Measurements from ENCODE around the gene PAK6.
A peak's percentile ranks its signal among the peaks of the same experiment; 100 is the strongest.

PAK6 gene

DNA sequence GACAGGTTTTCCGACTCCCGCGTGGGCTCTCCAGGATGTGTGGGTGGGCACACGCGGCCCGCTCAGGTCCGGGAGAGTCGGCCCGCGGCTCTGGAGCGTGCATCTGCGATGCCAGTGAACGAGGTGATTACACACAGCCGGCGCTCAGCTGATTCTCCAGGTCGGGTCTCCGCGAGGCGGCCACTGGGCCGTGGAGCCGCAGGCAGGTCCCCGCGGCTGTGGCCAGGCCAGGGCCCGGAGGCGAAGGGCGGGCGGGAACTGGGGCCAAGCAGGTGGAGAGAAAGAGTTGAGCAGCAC, 13.2 kb downstream of the PAK6 start:
- no peak for TF ChIP-seq GABPA (IDR thresholded peaks at IDR 0.05; ENCODE audit: low read depth)
- no peak for TF ChIP-seq POLR2AphosphoS5 (IDR thresholded peaks at IDR 0.05; ENCODE audit: low read depth)
- TF ChIP-seq, protein P1, sequence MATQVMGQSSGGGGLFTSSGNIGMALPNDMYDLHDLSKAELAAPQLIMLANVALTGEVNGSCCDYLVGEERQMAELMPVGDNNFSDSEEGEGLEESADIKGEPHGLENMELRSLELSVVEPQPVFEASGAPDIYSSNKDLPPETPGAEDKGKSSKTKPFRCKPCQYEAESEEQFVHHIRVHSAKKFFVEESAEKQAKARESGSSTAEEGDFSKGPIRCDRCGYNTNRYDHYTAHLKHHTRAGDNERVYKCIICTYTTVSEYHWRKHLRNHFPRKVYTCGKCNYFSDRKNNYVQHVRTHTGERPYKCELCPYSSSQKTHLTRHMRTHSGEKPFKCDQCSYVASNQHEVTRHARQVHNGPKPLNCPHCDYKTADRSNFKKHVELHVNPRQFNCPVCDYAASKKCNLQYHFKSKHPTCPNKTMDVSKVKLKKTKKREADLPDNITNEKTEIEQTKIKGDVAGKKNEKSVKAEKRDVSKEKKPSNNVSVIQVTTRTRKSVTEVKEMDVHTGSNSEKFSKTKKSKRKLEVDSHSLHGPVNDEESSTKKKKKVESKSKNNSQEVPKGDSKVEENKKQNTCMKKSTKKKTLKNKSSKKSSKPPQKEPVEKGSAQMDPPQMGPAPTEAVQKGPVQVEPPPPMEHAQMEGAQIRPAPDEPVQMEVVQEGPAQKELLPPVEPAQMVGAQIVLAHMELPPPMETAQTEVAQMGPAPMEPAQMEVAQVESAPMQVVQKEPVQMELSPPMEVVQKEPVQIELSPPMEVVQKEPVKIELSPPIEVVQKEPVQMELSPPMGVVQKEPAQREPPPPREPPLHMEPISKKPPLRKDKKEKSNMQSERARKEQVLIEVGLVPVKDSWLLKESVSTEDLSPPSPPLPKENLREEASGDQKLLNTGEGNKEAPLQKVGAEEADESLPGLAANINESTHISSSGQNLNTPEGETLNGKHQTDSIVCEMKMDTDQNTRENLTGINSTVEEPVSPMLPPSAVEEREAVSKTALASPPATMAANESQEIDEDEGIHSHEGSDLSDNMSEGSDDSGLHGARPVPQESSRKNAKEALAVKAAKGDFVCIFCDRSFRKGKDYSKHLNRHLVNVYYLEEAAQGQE (IDR thresholded peaks at IDR 0.05; ENCODE audit: insufficient replicate concordance, low read depth), result no peak
- no peak for TF ChIP-seq SPI1 (IDR thresholded peaks at IDR 0.05; ENCODE audit: borderline replicate concordance, low read depth)
- TF ChIP-seq, protein P2, sequence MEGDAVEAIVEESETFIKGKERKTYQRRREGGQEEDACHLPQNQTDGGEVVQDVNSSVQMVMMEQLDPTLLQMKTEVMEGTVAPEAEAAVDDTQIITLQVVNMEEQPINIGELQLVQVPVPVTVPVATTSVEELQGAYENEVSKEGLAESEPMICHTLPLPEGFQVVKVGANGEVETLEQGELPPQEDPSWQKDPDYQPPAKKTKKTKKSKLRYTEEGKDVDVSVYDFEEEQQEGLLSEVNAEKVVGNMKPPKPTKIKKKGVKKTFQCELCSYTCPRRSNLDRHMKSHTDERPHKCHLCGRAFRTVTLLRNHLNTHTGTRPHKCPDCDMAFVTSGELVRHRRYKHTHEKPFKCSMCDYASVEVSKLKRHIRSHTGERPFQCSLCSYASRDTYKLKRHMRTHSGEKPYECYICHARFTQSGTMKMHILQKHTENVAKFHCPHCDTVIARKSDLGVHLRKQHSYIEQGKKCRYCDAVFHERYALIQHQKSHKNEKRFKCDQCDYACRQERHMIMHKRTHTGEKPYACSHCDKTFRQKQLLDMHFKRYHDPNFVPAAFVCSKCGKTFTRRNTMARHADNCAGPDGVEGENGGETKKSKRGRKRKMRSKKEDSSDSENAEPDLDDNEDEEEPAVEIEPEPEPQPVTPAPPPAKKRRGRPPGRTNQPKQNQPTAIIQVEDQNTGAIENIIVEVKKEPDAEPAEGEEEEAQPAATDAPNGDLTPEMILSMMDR (IDR thresholded peaks at IDR 0.05; ENCODE audit: insufficient read depth, low read length), result no peak
- Histone ChIP-seq H3K4me3 (replicated peaks; ENCODE audit: insufficient read depth, low read length) (no peak overlapping the region), H3K27me3 (ENCODE audit: insufficient read depth, poor library complexity, severe bottlenecking) (peaks cover 9% of the 10 kb centered on the region), H3K27ac (replicated peaks) (no peak overlapping the region)
- DNase-seq (ENCODE audit: low read depth in 1 of 2, low spot score in 1 of 2), result no peak

DNA sequence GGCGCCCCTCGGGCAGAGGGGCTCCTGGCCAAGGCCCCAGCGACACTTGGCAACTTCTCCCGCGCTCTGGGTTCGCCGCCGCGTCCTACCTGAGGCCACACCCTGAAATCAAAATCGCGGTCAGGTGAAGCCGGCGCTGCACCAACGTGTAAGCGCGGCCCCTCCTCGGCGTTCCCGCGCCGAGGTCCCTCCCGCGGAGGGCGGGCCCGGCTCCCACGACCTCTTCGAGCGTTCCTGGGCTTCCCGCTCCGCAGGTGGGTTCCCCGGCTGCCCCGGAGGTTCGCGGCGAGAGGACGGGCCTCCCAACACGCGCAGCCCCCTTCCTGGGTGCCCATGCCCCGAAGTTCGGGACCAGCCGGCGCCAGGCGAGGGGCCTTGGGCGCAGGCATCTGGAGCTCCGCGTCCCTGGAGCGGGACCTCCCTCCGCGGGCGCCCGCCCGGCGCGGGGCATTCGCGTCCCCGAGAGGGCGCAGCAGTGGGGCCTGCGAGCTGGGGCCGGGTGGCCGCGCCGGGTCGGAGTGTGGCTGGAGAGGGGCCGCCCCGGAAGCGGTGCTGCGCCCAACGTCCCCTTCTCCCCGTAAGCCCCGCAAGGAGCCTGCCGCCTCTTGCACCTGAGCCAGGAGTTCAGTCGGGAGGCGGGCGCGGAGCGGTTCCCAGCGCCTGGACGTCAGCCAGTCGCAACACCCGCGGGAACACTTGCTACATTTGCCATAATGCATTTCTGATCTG, 13.7 kb downstream of the PAK6 start:
- TF ChIP-seq, protein P1 (IDR thresholded peaks at IDR 0.05; ENCODE audit: insufficient replicate concordance, low read depth), result no peak
- no peak for TF ChIP-seq SPI1 (IDR thresholded peaks at IDR 0.05; ENCODE audit: borderline replicate concordance, low read depth)
- TF ChIP-seq, protein P2 (IDR thresholded peaks at IDR 0.05; ENCODE audit: insufficient read depth, low read length), result no peak
- no peak for DNase-seq (ENCODE audit: low read depth in 1 of 2, low spot score in 1 of 2)
- H3K4me3 ChIP-seq (replicated peaks; ENCODE audit: insufficient read depth, low read length), result peak overlapping the region; percentile 30
- H3K27ac ChIP-seq (replicated peaks), result no peak overlapping the region
- peaks cover 9% of the 10 kb centered on the region for H3K27me3 ChIP-seq (ENCODE audit: insufficient read depth, poor library complexity, severe bottlenecking)

DNA sequence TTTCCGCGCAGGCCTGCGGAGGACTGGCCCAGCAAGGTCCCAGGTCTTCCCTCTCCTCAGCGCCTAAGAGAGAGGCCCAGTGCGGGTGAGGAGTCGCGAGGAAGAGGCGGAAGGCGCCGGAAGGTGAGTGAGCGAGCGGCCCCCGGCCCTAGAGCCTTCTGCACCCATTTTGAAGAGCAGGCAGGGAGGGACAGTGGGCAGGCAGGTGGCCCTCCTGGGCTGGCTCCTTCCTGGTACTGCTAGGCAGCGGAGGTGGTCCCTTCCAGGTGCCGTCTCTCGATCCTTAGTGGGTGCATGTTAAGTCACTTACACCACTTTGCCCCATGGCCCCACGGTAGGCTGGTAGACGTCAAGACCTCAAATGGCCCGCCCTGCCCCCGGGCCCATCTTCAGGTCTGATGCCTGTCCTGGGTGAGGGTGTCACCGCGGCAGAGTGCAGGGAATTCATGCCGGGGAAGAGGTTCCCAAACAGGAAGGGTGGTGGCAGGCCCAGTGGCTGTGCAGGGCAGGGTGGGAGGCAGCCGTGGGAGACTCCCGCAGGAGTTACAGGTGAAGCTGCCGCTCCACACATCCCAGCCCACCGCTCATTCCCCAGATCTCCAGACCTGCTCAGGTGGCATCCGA, 14.4 kb downstream of the PAK6 start:
- H3K27ac ChIP-seq (replicated peaks), result no peak overlapping the region
- peaks cover 9% of the 10 kb centered on the region for H3K27me3 ChIP-seq (ENCODE audit: insufficient read depth, poor library complexity, severe bottlenecking)
- H3K4me3 ChIP-seq (replicated peaks; ENCODE audit: insufficient read depth, low read length), result peak overlapping the region; percentile 30
- no peak for DNase-seq (ENCODE audit: low read depth in 1 of 2, low spot score in 1 of 2)
- TF ChIP-seq GABPA (IDR thresholded peaks at IDR 0.05; ENCODE audit: low read depth) (no peak), SPI1 (IDR thresholded peaks at IDR 0.05; ENCODE audit: borderline replicate concordance, low read depth) (no peak), POLR2AphosphoS5 (IDR thresholded peaks at IDR 0.05; ENCODE audit: low read depth) (no peak)
- TF ChIP-seq, protein P2 (IDR thresholded peaks at IDR 0.05; ENCODE audit: insufficient read depth, low read length), result no peak
- TF ChIP-seq, protein P1 (IDR thresholded peaks at IDR 0.05; ENCODE audit: insufficient replicate concordance, low read depth), result no peak

Measured in HL-60 (cell line).